Neural cell (in vitro differentiated cells): ENCODE data around the gene GLRB. TPM values are rescaled to one million over a fixed set of nuclear protein-coding genes. Genes with fewer than 3 reads are reported as not detected.

ENCODE experiments used
- H2AFZ ChIP-seq: fragments of 200-600, 300-800 bp; sonication (generic), shearing (Covaris generic); 2 replicates; pipeline ENCODE4 v1.6.0; 2014; ENCODE audit warnings: low read depth, mild to moderate bottlenecking, antibody characterized with exemption, low read length, moderate library complexity
- H3F3A ChIP-seq: fragments of 200-600 bp; shearing (Covaris generic); 2 replicates; pipeline ENCODE4 v1.6.1; 2016; ENCODE audit warnings: mild to moderate bottlenecking, moderate library complexity, mixed read lengths, antibody characterized with exemption, low read length; ENCODE audit not compliant: insufficient read depth, poor library complexity, severe bottlenecking
- H3K27ac ChIP-seq: fragments of 200-600, 300-800 bp; sonication (generic), shearing (Covaris generic); 2 replicates; pipeline ENCODE4 v1.5.1; 2014; ENCODE audit warnings: mild to moderate bottlenecking, low read length, moderate library complexity
- H3K27me3 ChIP-seq: fragments of 300-800, 200-600 bp; sonication (generic), shearing (Covaris generic); 2 replicates; pipeline ENCODE4 v1.6.0; 2014; ENCODE audit warnings: mild to moderate bottlenecking, low read depth, low read length, moderate library complexity; ENCODE audit not compliant: insufficient read depth
- H3K36me3 ChIP-seq: fragments of 300-800, 200-600 bp; sonication (generic), shearing (Covaris generic); 2 replicates; pipeline ENCODE4 v1.5.1; 2014; ENCODE audit warnings: mild to moderate bottlenecking, antibody characterized with exemption, low read length, moderate library complexity; ENCODE audit not compliant: insufficient read depth
- H3K4me2 ChIP-seq: fragments of 300-800, 200-600 bp; sonication (generic), shearing (Covaris generic); 2 replicates; pipeline ENCODE4 v1.6.0; 2014; ENCODE audit warnings: mild to moderate bottlenecking, low read length
- H3K4me3 ChIP-seq: fragments of 300-800, 200-600 bp; sonication (generic), shearing (Covaris generic); 2 replicates; pipeline ENCODE4 v1.5.1; 2014; ENCODE audit warnings: mild to moderate bottlenecking, low read length, moderate library complexity
- H3K79me2 ChIP-seq: fragments of 200-600 bp; shearing (Covaris generic); replicated peaks from 2 replicates; pipeline ENCODE4 v1.6.0; 2014; ENCODE audit warnings: mild to moderate bottlenecking, low read length, moderate library complexity; ENCODE audit not compliant: insufficient read depth
- H3K9ac ChIP-seq: fragments of 300-800, 200-600 bp; sonication (generic), shearing (Covaris generic); 2 replicates; pipeline ENCODE4 v1.6.1; 2016; ENCODE audit warnings: mild to moderate bottlenecking, low read length, mixed read lengths
- H3K9me2 ChIP-seq: fragments of 200-600 bp; shearing (Covaris generic); 2 replicates; pipeline ENCODE4 v1.6.1; 2016; ENCODE audit warnings: mild to moderate bottlenecking, low read length, mixed read lengths; ENCODE audit not compliant: insufficient read depth
- H3K9me3 ChIP-seq: fragments of 200-600, 300-800 bp; sonication (generic), shearing (Covaris generic); 2 replicates; pipeline ENCODE4 v1.6.1; 2016; ENCODE audit warnings: mild to moderate bottlenecking, mixed run types, low read length, moderate library complexity, mixed read lengths
- H4K20me1 ChIP-seq: fragments of 200-600 bp; shearing (Covaris generic); 2 replicates; pipeline ENCODE4 v1.6.1; 2016; ENCODE audit warnings: mild to moderate bottlenecking, mixed run types; ENCODE audit not compliant: insufficient read depth
- CTCF ChIP-seq: fragments of 450-650 bp; IDR thresholded peaks from 2 replicates; pipeline ENCODE4 v1.5.1; 2014; ENCODE audit warnings: antibody characterized with exemption, mild to moderate bottlenecking, moderate library complexity; ENCODE audit not compliant: poor library complexity, severe bottlenecking
- EP300 ChIP-seq: fragments of 450-650 bp; conservative IDR thresholded peaks from 2 replicates; pipeline ENCODE4 v1.6.1; 2014; ENCODE audit warnings: antibody characterized with exemption, mild to moderate bottlenecking, moderate library complexity; ENCODE audit not compliant: poor library complexity, severe bottlenecking
- EZH2 ChIP-seq: fragments of 200-600, 300-800 bp; shearing (Covaris generic), sonication (generic); IDR thresholded peaks from 2 replicates; pipeline ENCODE4 v1.6.1; 2014; ENCODE audit warnings: antibody characterized with exemption, low read length, borderline replicate concordance, mild to moderate bottlenecking; ENCODE audit not compliant: insufficient read depth, poor library complexity, severe bottlenecking
- MXI1 ChIP-seq: fragments of 450-650 bp; conservative IDR thresholded peaks from 2 replicates; pipeline ENCODE4 v1.6.1; 2014; ENCODE audit warnings: antibody characterized with exemption, mild to moderate bottlenecking; ENCODE audit not compliant: poor library complexity, severe bottlenecking
- POLR2AphosphoS5 ChIP-seq: IDR thresholded peaks from 2 replicates; pipeline ENCODE4 v1.6.1; 2012
- RAD21 ChIP-seq: fragments of 450-650 bp; conservative IDR thresholded peaks from 2 replicates; pipeline ENCODE4 v1.6.1; 2014; ENCODE audit warnings: antibody characterized with exemption, mild to moderate bottlenecking, moderate library complexity
- REST ChIP-seq: IDR thresholded peaks from 2 replicates; pipeline ENCODE4 v1.6.1; 2012; ENCODE audit warnings: borderline replicate concordance
- SMC3 ChIP-seq: fragments of 450-650 bp; conservative IDR thresholded peaks from 2 replicates; pipeline ENCODE4 v1.6.1; 2014; ENCODE audit warnings: antibody characterized with exemption, mild to moderate bottlenecking, moderate library complexity; ENCODE audit not compliant: poor library complexity
- TAF1 ChIP-seq: IDR thresholded peaks from 2 replicates; pipeline ENCODE4 v1.6.1; 2012; ENCODE audit warnings: low read depth
- polyA plus RNA-seq: library from polyadenylated mRNA; depleted of rRNA; stranded (reverse); fragments of >200 nt; gene quantifications from 2 replicates; pipeline ENCODE4 v1.2.3, GENCODE V29; 2014

Gene GLRB
- polyA plus RNA-seq, 1 donor from 2014 or later = 24.9 TPM

- H3K4me3 ChIP-seq = no peak overlapping the region
- no peak overlapping the region for H3K9ac ChIP-seq
- no peaks in the 10 kb centered on the region for H3K27me3 ChIP-seq
- no peak overlapping the region for H3K4me2 ChIP-seq
- no peak overlapping the region for H2AFZ ChIP-seq
- TF ChIP-seq POLR2AphosphoS5 = no peak
- H3F3A ChIP-seq = no peaks in the 10 kb centered on the region
- no peaks in the 10 kb centered on the region for H3K9me2 ChIP-seq
- no peaks in the 10 kb centered on the region for H3K9me3 ChIP-seq
- no peaks in the 10 kb centered on the region for H3K36me3 ChIP-seq
- no peaks in the 10 kb centered on the region for H3K79me2 ChIP-seq
- no peaks in the 10 kb centered on the region for H4K20me1 ChIP-seq
- no peak overlapping the region for H3K27ac ChIP-seq
Measured at GRCh38 chr4:157096439-157096838, 20.5 kb downstream of the GLRB start.

GRCh38 chr4:157099506-157099905 is 23.6 kb downstream of the GLRB start:
- H3K36me3 ChIP-seq = no peaks in the 10 kb centered on the region
- H3K4me3 ChIP-seq = no peak overlapping the region
- TF ChIP-seq MXI1 = no peak
- no peak for TF ChIP-seq SMC3
- no peak for TF ChIP-seq REST
- no peak for TF ChIP-seq EZH2
- no peak for TF ChIP-seq RAD21
- no peak for TF ChIP-seq TAF1
- TF ChIP-seq CTCF = no peak
- H3K27ac ChIP-seq = no peak overlapping the region
- no peak overlapping the region for H3K9ac ChIP-seq
- no peak overlapping the region for H2AFZ ChIP-seq
- H3K9me3 ChIP-seq = no peaks in the 10 kb centered on the region
- H4K20me1 ChIP-seq = no peaks in the 10 kb centered on the region
- no peaks in the 10 kb centered on the region for H3F3A ChIP-seq
- no peak overlapping the region for H3K4me2 ChIP-seq
- no peaks in the 10 kb centered on the region for H3K79me2 ChIP-seq
- H3K9me2 ChIP-seq = no peaks in the 10 kb centered on the region
- no peaks in the 10 kb centered on the region for H3K27me3 ChIP-seq

- Histone ChIP-seq H4K20me1 (no peaks in the 10 kb centered on the region), H2AFZ (no peak overlapping the region), H3K9me3 (no peaks in the 10 kb centered on the region), H3K27me3 (no peaks in the 10 kb centered on the region), H3K9me2 (no peaks in the 10 kb centered on the region), H3K79me2 (no peaks in the 10 kb centered on the region), H3F3A (no peaks in the 10 kb centered on the region), H3K4me2 (no peak overlapping the region), H3K27ac (no peak overlapping the region), H3K9ac (no peak overlapping the region), H3K4me3 (no peak overlapping the region), H3K36me3 (peaks cover 5% of the 10 kb centered on the region)
- TF ChIP-seq CTCF (no peak), TAF1 (no peak), MXI1 (no peak), SMC3 (no peak), EP300 (no peak), POLR2AphosphoS5 (no peak), EZH2 (no peak), REST (no peak), RAD21 (no peak)
Measured at GRCh38 chr4:157104541-157104940, 28.6 kb downstream of the GLRB start.
